PC-3 (cell line): ENCODE measurements around the gene PDX1.

Experiments used
- CTCF ChIP-seq: fragments of 300-600 bp; sonication (generic); conservative IDR thresholded peaks from 2 replicates; pipeline ENCODE4 v1.5.1; 2017; ENCODE audit warnings: antibody characterized with exemption, low read depth, mild to moderate bottlenecking, low read length
- EZH2 ChIP-seq: fragments of 300-600 bp; sonication (generic); IDR thresholded peaks from one replicate; pipeline ENCODE4 v1.6.1; 2017; ENCODE audit warnings: antibody characterized with exemption, mild to moderate bottlenecking, low read length; ENCODE audit not compliant: unreplicated experiment

GRCh38 chr13:27961227-27962085 is 41.7 kb downstream of the PDX1 start:
- TF ChIP-seq EZH2: no peak
- no peak for TF ChIP-seq CTCF
